Neuronal stem cell (in vitro differentiated cells): ENCODE results near the gene FAM107B.

Experiments used
- DNase-seq: peaks from one replicate; pipeline ENCODE4 v3.0.0-alpha.2; 2013; ENCODE audit warnings: low spot score
- H2AFZ ChIP-seq: one replicate; pipeline ENCODE4 v1.6.1; 2013; ENCODE audit warnings: mild to moderate bottlenecking, low read length, inconsistent platforms
- H2AK5ac ChIP-seq: 2 replicates; pipeline ENCODE4 v1.6.1; 2013; ENCODE audit warnings: low read depth, mild to moderate bottlenecking, inconsistent platforms, low read length, moderate library complexity, mixed read lengths
- H2BK120ac ChIP-seq: 2 replicates; pipeline ENCODE4 v1.6.1; 2013; ENCODE audit warnings: low read depth, mild to moderate bottlenecking, inconsistent platforms, low read length, moderate library complexity, mixed read lengths
- H2BK12ac ChIP-seq: one replicate; pipeline ENCODE4 v1.6.1; 2013; ENCODE audit warnings: low read length, inconsistent platforms
- H2BK15ac ChIP-seq: 2 replicates; pipeline ENCODE4 v1.6.1; 2013; ENCODE audit warnings: mild to moderate bottlenecking, low read length, inconsistent platforms, mixed read lengths
- H2BK5ac ChIP-seq: one replicate; pipeline ENCODE4 v1.6.1; 2013; ENCODE audit warnings: inconsistent platforms, mild to moderate bottlenecking, low read length, moderate library complexity
- H3K14ac ChIP-seq: one replicate; pipeline ENCODE4 v1.6.1; 2013; ENCODE audit warnings: low read length, inconsistent platforms
- H3K18ac ChIP-seq: 2 replicates; pipeline ENCODE4 v1.6.1; 2013; ENCODE audit warnings: low read length, inconsistent platforms
- H3K23ac ChIP-seq: 2 replicates; pipeline ENCODE4 v1.6.1; 2013; ENCODE audit warnings: low read depth, mild to moderate bottlenecking, mixed read lengths, low read length, inconsistent platforms; ENCODE audit not compliant: poor library complexity
- H3K27ac ChIP-seq: replicated peaks from 3 replicates; pipeline ENCODE4 v1.5.1; 2013; ENCODE audit warnings: low read length, inconsistent platforms
- H3K27me3 ChIP-seq, 3 experiments: 2 replicates each; pipeline ENCODE4 v1.6.1; 2013; ENCODE audit warnings: low read length in 3 of 3, mild to moderate bottlenecking in 2 of 3, inconsistent platforms in 1 of 3, low read depth in 1 of 3, mixed read lengths in 1 of 3, moderate library complexity in 1 of 3; ENCODE audit not compliant: control insufficient read depth in 3 of 3, insufficient read depth in 3 of 3
- H3K36me3 ChIP-seq, 2 donors: replicated peaks in 1 of 2; 2 replicates each; pipeline ENCODE4 v1.6.1; 2013; ENCODE audit warnings: low read length in 2 of 2; ENCODE audit not compliant: control insufficient read depth in 2 of 2, insufficient read depth in 2 of 2
- H3K4ac ChIP-seq: 2 replicates; pipeline ENCODE4 v1.6.1; 2013; ENCODE audit warnings: inconsistent platforms, mild to moderate bottlenecking, low read length, moderate library complexity
- H3K4me1 ChIP-seq, 2 donors: 1 replicate in 1 of 2; 2 replicates in 1 of 2; pipeline ENCODE4 v1.6.1; 2013; ENCODE audit warnings: low read length in 2 of 2, low read depth in 1 of 2; ENCODE audit not compliant: control insufficient read depth in 2 of 2, insufficient read depth in 1 of 2
- H3K4me2 ChIP-seq: one replicate; pipeline ENCODE4 v1.6.1; 2013; ENCODE audit warnings: mild to moderate bottlenecking, low read length, inconsistent platforms; ENCODE audit not compliant: insufficient read depth, poor library complexity, severe bottlenecking
- H3K4me3 ChIP-seq, 2 donors: 2 replicates each; pipeline ENCODE4 v1.5.1; 2013; ENCODE audit warnings: low read length in 2 of 2, mild to moderate bottlenecking in 2 of 2, inconsistent platforms in 1 of 2, moderate library complexity in 1 of 2
- H3K79me1 ChIP-seq: one replicate; pipeline ENCODE4 v1.6.1; 2013; ENCODE audit warnings: low read depth, mild to moderate bottlenecking, inconsistent platforms, low read length, moderate library complexity
- H3K9ac ChIP-seq: one replicate; pipeline ENCODE4 v1.6.1; 2013; ENCODE audit warnings: mild to moderate bottlenecking, low read depth, low read length, inconsistent platforms; ENCODE audit not compliant: poor library complexity
- H3K9me3 ChIP-seq, 2 donors: replicated peaks in 1 of 2; 2 replicates each; pipeline versions ENCODE3 to v1.6.1; 2013; ENCODE audit warnings: low read length in 2 of 2, mild to moderate bottlenecking in 2 of 2, inconsistent platforms in 1 of 2, low read depth in 1 of 2, mixed read lengths in 1 of 2, moderate library complexity in 1 of 2; ENCODE audit not compliant: control insufficient read depth in 2 of 2, insufficient read depth in 1 of 2
- H4K8ac ChIP-seq: one replicate; pipeline ENCODE4 v1.6.1; 2013; ENCODE audit warnings: low read depth, mild to moderate bottlenecking, inconsistent platforms, low read length, moderate library complexity
- H4K91ac ChIP-seq: one replicate; pipeline ENCODE4 v1.6.1; 2013; ENCODE audit warnings: low read length, low read depth, mild to moderate bottlenecking, inconsistent platforms; ENCODE audit not compliant: poor library complexity
- WGBS, 2 donors: extraction: QIAGEN DNeasy Blood & Tissue Kit; methylation state at CpG; one replicate each; pipeline ENCODE4 v1.1.7; 2013; ENCODE audit warnings: missing lambda C conversion rate in 2 of 2, mixed read lengths in 1 of 2; ENCODE audit not compliant: insufficient read length in 2 of 2, insufficient replicate concordance in 1 of 2; ENCODE audit errors: extremely low coverage in 2 of 2; 5-methylcytosine and 5-hydroxymethylcytosine counted together

The FAM107B gene

DNA sequence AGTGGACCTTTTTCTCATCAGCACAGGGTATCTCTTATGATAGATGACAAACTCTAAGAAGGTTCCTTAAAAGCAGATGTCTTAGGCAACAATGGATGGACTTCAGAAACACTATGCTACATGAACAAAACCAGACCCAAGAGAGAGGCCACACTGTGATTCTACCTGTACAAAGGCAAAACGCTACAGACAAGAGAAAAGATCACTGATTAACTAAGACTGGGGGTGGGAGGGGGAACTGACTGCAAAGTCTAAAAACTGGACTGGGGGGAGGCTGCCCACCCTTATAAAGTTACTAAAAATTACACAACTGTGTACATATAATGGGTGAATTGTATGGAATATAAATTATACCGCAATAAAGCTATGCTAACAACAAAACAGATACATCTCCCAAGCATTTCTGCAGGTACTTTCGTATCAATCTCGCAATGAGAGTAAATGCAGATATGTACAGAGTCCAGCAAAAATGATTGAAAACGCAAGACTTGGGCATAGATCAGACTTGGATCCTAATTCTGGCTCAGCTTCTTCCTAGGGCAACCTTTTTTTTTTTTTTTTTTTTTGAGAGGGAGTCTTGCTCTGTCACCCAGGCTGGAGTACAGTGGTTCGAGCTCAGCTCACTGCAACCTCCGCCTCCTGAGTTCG is 179.7 kb downstream of the FAM107B start:
- no peak overlapping the region for H3K4me2 ChIP-seq
- H3K27ac ChIP-seq, result no peak overlapping the region
- no peaks in the 10 kb centered on the region for H3K27me3 ChIP-seq
- H3K4me3 ChIP-seq, result no peak overlapping the region
- no peak overlapping the region for H3K9ac ChIP-seq
- peaks cover 0 to 4% of the 10 kb centered on the region in 2 donors for H3K9me3 ChIP-seq
- no peak overlapping the region for H4K8ac ChIP-seq
- peaks cover 6 to 43% of the 10 kb centered on the region in 2 donors for H3K36me3 ChIP-seq
- no peak overlapping the region for H2BK15ac ChIP-seq
- H3K4me1 ChIP-seq, result peaks cover 0 to 2% of the 10 kb centered on the region in 2 donors
- H4K91ac ChIP-seq, result no peak overlapping the region
- no peak overlapping the region for H2BK5ac ChIP-seq
- no peak overlapping the region for H3K4ac ChIP-seq
- no peak overlapping the region for H3K23ac ChIP-seq
- H2AFZ ChIP-seq, result no peak overlapping the region
- no peak overlapping the region for H2BK12ac ChIP-seq
- no peak overlapping the region for H3K14ac ChIP-seq
- no peak overlapping the region for H2AK5ac ChIP-seq
- H2BK120ac ChIP-seq, result no peak overlapping the region
- H3K79me1 ChIP-seq, result peaks cover 13% of the 10 kb centered on the region
- H3K18ac ChIP-seq, result no peak overlapping the region
- no peak for DNase-seq
- WGBS, 2 donors, result no CpG with 5 or more reads among the region's 8 CpGs

DNA sequence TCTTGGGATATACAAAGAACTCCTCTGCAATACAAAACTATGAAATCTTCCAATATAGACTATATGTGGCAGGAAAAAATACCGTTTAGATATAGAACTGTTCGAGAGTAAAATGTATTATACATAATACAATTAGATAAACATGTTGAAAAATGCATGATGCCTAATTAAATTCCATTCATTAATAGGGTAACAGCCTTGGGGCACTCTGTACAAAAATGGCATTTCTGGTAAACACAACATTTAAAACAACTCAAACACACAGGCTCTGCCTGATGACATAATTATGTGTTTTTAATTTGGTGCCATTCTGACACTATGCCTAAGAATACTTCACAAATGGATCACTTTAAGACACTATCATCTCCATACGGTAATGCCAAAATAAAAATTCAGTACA is 180.9 kb downstream of the FAM107B start:
- peaks cover 0 to 2% of the 10 kb centered on the region in 2 donors for H3K4me1 ChIP-seq
- no peak overlapping the region for H3K9ac ChIP-seq
- no peak overlapping the region for H2BK15ac ChIP-seq
- H4K8ac ChIP-seq, result no peak overlapping the region
- no peak overlapping the region for H2AK5ac ChIP-seq
- H2BK12ac ChIP-seq, result no peak overlapping the region
- H3K18ac ChIP-seq, result no peak overlapping the region
- H4K91ac ChIP-seq, result no peak overlapping the region
- DNase-seq, result no peak
- H3K4ac ChIP-seq, result no peak overlapping the region
- no peak overlapping the region for H2AFZ ChIP-seq
- no peak overlapping the region for H3K4me3 ChIP-seq
- no peak overlapping the region for H2BK5ac ChIP-seq
- no peak overlapping the region for H3K4me2 ChIP-seq
- H3K14ac ChIP-seq, result no peak overlapping the region
- peaks cover 8% of the 10 kb centered on the region for H3K79me1 ChIP-seq
- H3K9me3 ChIP-seq, result peaks cover 0 to 4% of the 10 kb centered on the region in 2 donors
- peaks cover 4 to 35% of the 10 kb centered on the region in 2 donors for H3K36me3 ChIP-seq
- H2BK120ac ChIP-seq, result no peak overlapping the region
- no peak overlapping the region for H3K27ac ChIP-seq
- H3K23ac ChIP-seq, result no peak overlapping the region
- H3K27me3 ChIP-seq, result no peaks in the 10 kb centered on the region
- no CpG with 5 or more reads among the region's 3 CpGs for WGBS, 2 donors

DNA sequence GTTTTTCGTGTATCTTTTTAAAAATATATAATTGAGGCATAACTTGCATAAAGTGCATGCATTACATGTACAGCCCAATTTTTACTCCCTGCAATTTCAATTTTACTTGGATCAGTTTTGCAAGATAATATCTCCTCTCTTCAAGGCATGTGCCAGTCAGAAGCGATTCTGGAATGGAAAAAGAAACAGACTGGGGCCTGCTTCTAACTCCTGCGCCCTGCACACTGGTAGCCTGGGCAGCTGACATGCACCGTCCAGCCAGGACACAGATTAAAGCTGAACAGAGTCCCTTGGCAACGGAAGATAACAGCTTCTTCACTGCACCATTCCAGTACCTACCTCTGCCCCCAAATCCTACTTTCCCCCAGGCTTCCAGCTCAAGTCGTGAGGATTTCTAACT is 182.1 kb downstream of the FAM107B start:
- Histone ChIP-seq H2AFZ (no peak overlapping the region), H3K4ac (no peak overlapping the region), H4K8ac (no peak overlapping the region), H4K91ac (no peak overlapping the region), H2AK5ac (no peak overlapping the region), H2BK15ac (no peak overlapping the region), H3K4me1 (peaks cover 0 to 2% of the 10 kb centered on the region in 2 donors), H3K27ac (no peak overlapping the region), H3K23ac (no peak overlapping the region), H3K79me1 (peaks cover 7% of the 10 kb centered on the region), H3K4me2 (no peak overlapping the region), H3K9ac (no peak overlapping the region), H3K4me3 (no peak overlapping the region), H3K18ac (peak overlapping the region; percentile 73), H2BK5ac (no peak overlapping the region), H3K9me3 (no peaks in the 10 kb centered on the region), H2BK120ac (no peak overlapping the region), H2BK12ac (no peak overlapping the region), H3K14ac (no peak overlapping the region), H3K36me3 (peaks cover 2 to 38% of the 10 kb centered on the region in 2 donors), H3K27me3 (no peaks in the 10 kb centered on the region)
- no peak for DNase-seq
- no CpG with 5 or more reads among the region's 6 CpGs for WGBS, 2 donors

DNA sequence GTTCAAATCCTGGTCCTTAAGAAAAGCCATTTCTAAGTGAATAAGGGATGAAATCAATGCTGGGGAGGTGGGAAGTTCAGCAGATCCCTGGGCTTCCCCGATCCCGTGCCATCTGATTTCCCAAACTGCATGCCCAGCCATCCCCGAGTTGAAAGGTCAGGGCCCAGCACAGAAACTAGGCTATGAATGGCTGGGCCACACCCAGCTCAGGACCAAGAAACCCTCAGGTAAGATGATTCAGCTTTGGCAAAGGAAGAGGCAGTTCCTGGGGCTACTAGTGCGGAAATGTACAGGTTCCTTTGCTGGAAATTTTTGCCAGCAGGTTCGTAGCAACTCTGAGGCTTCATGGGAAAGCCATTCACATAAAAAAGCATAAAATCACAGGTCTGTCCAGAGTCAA is 182.7 kb downstream of the FAM107B start:
- WGBS, 2 donors, result no CpG with 5 or more reads among the region's 5 CpGs

More for the DNA sequence above, 182.7 kb downstream of the FAM107B start:
- Histone ChIP-seq H2BK120ac (no peak overlapping the region), H3K18ac (no peak overlapping the region), H3K9ac (no peak overlapping the region), H2BK5ac (no peak overlapping the region), H3K27ac (no peak overlapping the region), H2BK15ac (no peak overlapping the region), H2AK5ac (no peak overlapping the region), H3K4me3 (no peak overlapping the region), H3K79me1 (peaks cover 7% of the 10 kb centered on the region), H3K4me2 (no peak overlapping the region), H4K91ac (no peak overlapping the region), H3K14ac (no peak overlapping the region), H3K4me1 (peaks cover 0 to 2% of the 10 kb centered on the region in 2 donors), H2AFZ (no peak overlapping the region), H4K8ac (no peak overlapping the region), H3K23ac (no peak overlapping the region), H3K36me3 (peaks cover 2 to 44% of the 10 kb centered on the region in 2 donors), H2BK12ac (no peak overlapping the region), H3K9me3 (no peaks in the 10 kb centered on the region), H3K4ac (no peak overlapping the region), H3K27me3 (no peaks in the 10 kb centered on the region)
- no peak for DNase-seq
